Hematopoietic multipotent progenitor cell treated with erythropoietin and hydrocortisone succinate and interleukin-3 and kit ligand, for 6 days (in vitro differentiated cells): ENCODE results near the gene RAB6A.

Experiments
- DNase-seq: peaks from one replicate; pipeline ENCODE4 v3.0.0-alpha.2; 2015

Gene RAB6A

GRCh38 chr11:73652046-73652730 lies 108.7 kb downstream of the RAB6A start:
- no peak for DNase-seq

GRCh38 chr11:73651661-73652045 lies 109.2 kb downstream of the RAB6A start:
- no peak for DNase-seq

GRCh38 chr11:73651252-73651651 lies 109.6 kb downstream of the RAB6A start:
- DNase-seq = no peak

- no peak for DNase-seq
These were observed 110.5 kb downstream of the RAB6A start for GRCh38 chr11:73650400-73650799.

- DNase-seq = no peak
These were observed 111.7 kb downstream of the RAB6A start for GRCh38 chr11:73649206-73649605.

- no peak for DNase-seq
These were observed 112.3 kb downstream of the RAB6A start for GRCh38 chr11:73648571-73649046.

- no peak for DNase-seq
These were observed 112.8 kb downstream of the RAB6A start for GRCh38 chr11:73648121-73648520.

GRCh38 chr11:73647459-73648100 lies 113.3 kb downstream of the RAB6A start:
- DNase-seq = peak; percentile 94

- no peak for DNase-seq
These were observed 114.8 kb downstream of the RAB6A start, which contains the start of gene PLEKHB1 for GRCh38 chr11:73645972-73646631. TSS of gene PLEKHB1 (plus strand) at chr11:73646581. CDS start at chr11:73646609, 28 bp downstream.

GRCh38 chr11:73645121-73645969 lies 115.5 kb downstream of the RAB6A start:
- no peak for DNase-seq

- no peak for DNase-seq
These were observed 119.2 kb downstream of the RAB6A start for GRCh38 chr11:73641668-73642067.

- DNase-seq = no peak
These were observed 120.3 kb downstream of the RAB6A start for GRCh38 chr11:73640592-73640991.

GRCh38 chr11:73637012-73637411 lies 123.9 kb downstream of the RAB6A start:
- DNase-seq = no peak

GRCh38 chr11:73636249-73636648 lies 124.6 kb downstream of the RAB6A start:
- no peak for DNase-seq

GRCh38 chr11:73635721-73636120 lies 125.2 kb downstream of the RAB6A start:
- DNase-seq = no peak

- DNase-seq = no peak
These were observed 126.9 kb downstream of the RAB6A start for GRCh38 chr11:73633999-73634398.

GRCh38 chr11:73632996-73633395 lies 127.9 kb downstream of the RAB6A start:
- no peak for DNase-seq

GRCh38 chr11:73629907-73630306 lies 131.0 kb downstream of the RAB6A start:
- DNase-seq = no peak

GRCh38 chr11:73625696-73626318 lies 135.1 kb downstream of the RAB6A start:
- DNase-seq = peak; percentile 87
